CD4-positive, CD25-positive, alpha-beta regulatory T cell (primary cell): ENCODE measurements around the gene FCHSD2. TPM values are rescaled to one million over a fixed set of nuclear protein-coding genes. Genes with fewer than 3 reads are reported as not detected.
"Not testable (repeated sequence)": the region's sequence is repeated elsewhere in the genome, so short reads cannot be mapped to it uniquely, and the experiment has no call there.

ENCODE experiments used
- ATAC-seq, 2 donors: fragments of 150-1000 bp; cut with Tn5 transposase; one replicate each; pipeline ENCODE4 v1.10.0; 2021; ENCODE audit warnings: low read depth in 2 of 2, moderate number of reproducible peaks in 2 of 2, moderate library complexity in 1 of 2
- DNase-seq, 3 donors: peaks; one replicate each; pipeline versions ENCODE4 v3.0.0 to v3.0.0-alpha.2; 2012 to 2022; ENCODE audit warnings: mixed read lengths in 1 of 3
- H3K27ac ChIP-seq: one replicate; pipeline ENCODE4 v1.7.0; 2013; ENCODE audit warnings: mild to moderate bottlenecking, low read length; ENCODE audit not compliant: insufficient read depth, poor library complexity, severe bottlenecking
- H3K27me3 ChIP-seq: one replicate; pipeline ENCODE4 v1.7.0; 2013; ENCODE audit warnings: low read length; ENCODE audit not compliant: control insufficient read depth, insufficient read depth
- H3K36me3 ChIP-seq: one replicate; pipeline ENCODE4 v1.7.0; 2013; ENCODE audit warnings: mild to moderate bottlenecking, low read length, moderate library complexity; ENCODE audit not compliant: control insufficient read depth, insufficient read depth
- H3K4me1 ChIP-seq: 2 replicates; pipeline ENCODE4 v1.7.0; 2013; ENCODE audit warnings: mild to moderate bottlenecking, low read length; ENCODE audit not compliant: insufficient read depth, control insufficient read depth, poor library complexity, severe bottlenecking
- H3K4me3 ChIP-seq: one replicate; pipeline ENCODE4 v1.7.0; 2013; ENCODE audit warnings: low read depth, mild to moderate bottlenecking, low read length, moderate library complexity
- H3K9me3 ChIP-seq, 2 experiments: 1 replicate in 1 of 2; 2 replicates in 1 of 2; pipeline ENCODE4 v1.7.0; 2013; ENCODE audit warnings: low read length in 2 of 2, mild to moderate bottlenecking in 1 of 2, moderate library complexity in 1 of 2; ENCODE audit not compliant: control insufficient read depth in 2 of 2
- H3K27ac Mint-ChIP-seq, 3 donors: one replicate each; pipeline ENCODE4 v1.8.0; 2020 to 2022; ENCODE audit warnings: mild to moderate bottlenecking in 3 of 3, mixed read lengths in 3 of 3, moderate library complexity in 2 of 3
- H3K27me3 Mint-ChIP-seq: one replicate; pipeline ENCODE4 v1.8.0; 2022; ENCODE audit warnings: mild to moderate bottlenecking, mixed read lengths
- H3K36me3 Mint-ChIP-seq: one replicate; pipeline ENCODE4 v1.8.0; 2020; ENCODE audit warnings: mixed read lengths
- H3K4me1 Mint-ChIP-seq, 4 donors: one replicate each; pipeline ENCODE4 v1.8.0; 2020 to 2022; ENCODE audit warnings: mixed read lengths in 4 of 4, mild to moderate bottlenecking in 1 of 4
- H3K4me3 Mint-ChIP-seq, 4 donors: one replicate each; pipeline ENCODE4 v1.8.0; 2020 to 2022; ENCODE audit warnings: mild to moderate bottlenecking in 4 of 4, mixed read lengths in 4 of 4, moderate library complexity in 3 of 4
- H3K9me3 Mint-ChIP-seq, 7 donors: one replicate each; pipeline ENCODE4 v1.8.0; 2020 to 2022; ENCODE audit warnings: mixed read lengths in 7 of 7, mild to moderate bottlenecking in 3 of 7, moderate library complexity in 2 of 7
- polyA plus RNA-seq, 4 donors: library from polyadenylated mRNA; unstranded; fragments of 300-500 nt; fragmentation: Illumina TruSeq; gene quantifications; one replicate each; pipeline ENCODE4 v1.2.3, GENCODE V29; 2021
- total RNA-seq: library from RNA; stranded (reverse); gene quantifications from one replicate; pipeline ENCODE4 v1.2.3, GENCODE V29; 2022

The FCHSD2 gene
- total and polyA plus RNA-seq, 5 donors from 2014 or later: 13.5 to 56.6 (median 19.6) TPM

DNA sequence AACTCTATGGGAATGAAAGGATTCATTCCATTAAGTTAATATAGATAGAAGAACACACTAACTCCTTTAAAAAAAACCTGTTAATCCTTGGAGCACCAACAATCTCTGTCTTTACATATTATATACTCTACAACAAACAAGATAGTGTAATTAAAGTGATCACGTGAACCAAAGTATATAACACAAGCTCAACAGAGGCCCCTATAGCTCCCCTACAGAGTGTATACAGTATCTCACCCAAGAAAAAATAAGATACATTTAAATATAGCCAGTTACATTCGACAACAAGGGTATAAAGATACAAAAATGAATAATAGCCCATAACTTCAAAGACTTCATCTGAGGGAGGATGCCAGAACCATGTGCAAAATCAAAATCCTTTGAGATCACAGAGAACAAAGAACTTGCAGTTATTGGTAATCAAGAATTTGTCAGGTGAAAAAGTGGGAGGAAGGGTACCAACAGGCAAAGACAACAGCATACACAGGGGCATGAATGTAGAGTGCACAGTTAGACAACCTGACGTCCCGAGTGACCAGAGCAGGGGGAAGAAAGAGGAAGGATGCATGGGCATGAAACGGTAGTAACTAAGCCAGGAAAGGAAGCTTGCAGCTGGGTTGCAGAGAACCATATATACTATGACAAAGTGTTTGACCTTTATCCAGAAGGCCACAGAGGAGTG, 4.7 kb downstream of the FCHSD2 start:
- H3K4me1 Mint-ChIP-seq: peaks cover 22 to 66% (median 49%) of the 10 kb centered on the region in 4 donors
- Histone ChIP-seq H3K4me1 (peaks cover 46% of the 10 kb centered on the region), H3K9me3 (no peaks in the 10 kb centered on the region), H3K27ac (peak overlapping the region; percentile 5), H3K27me3 (no peaks in the 10 kb centered on the region), H3K36me3 (peaks cover 16% of the 10 kb centered on the region), H3K4me3 (peak overlapping the region; percentile 30)
- H3K27ac Mint-ChIP-seq: peak overlapping the region in 1 of 3 donors; percentile 15
- peak overlapping the region; percentile 9 to 57 (median 28) for H3K4me3 Mint-ChIP-seq
- H3K36me3 Mint-ChIP-seq: peaks cover 15% of the 10 kb centered on the region
- no peak for DNase-seq
- peaks cover 4% of the 10 kb centered on the region for H3K27me3 Mint-ChIP-seq
- no peaks in the 10 kb centered on the region for H3K9me3 Mint-ChIP-seq
- ATAC-seq: no peak

DNA sequence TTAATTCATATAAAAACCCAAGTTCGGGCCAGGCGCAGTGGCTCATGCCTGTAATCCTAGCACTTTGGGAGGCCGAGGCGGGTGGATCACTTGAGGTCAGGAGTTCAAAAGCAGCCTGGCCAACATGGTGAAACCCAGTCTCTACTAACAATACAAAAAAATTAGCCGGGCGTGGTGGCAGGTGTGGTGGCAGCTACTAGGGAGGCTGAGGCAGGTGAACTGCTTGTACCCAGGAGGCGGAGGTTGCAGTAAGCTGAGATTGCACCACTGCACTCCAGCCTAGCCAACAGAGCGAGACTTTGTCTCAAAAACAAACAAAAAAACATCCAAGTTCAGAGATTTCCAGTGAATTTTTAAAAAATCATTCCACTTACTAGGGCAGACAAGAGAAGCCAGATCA, 5.4 kb downstream of the FCHSD2 start:
- Histone ChIP-seq H3K36me3 (peaks cover 21% of the 10 kb centered on the region), H3K4me1 (peaks cover 46% of the 10 kb centered on the region)
- Mint-ChIP-seq H3K4me1 (peaks cover 22 to 69% (median 55%) of the 10 kb centered on the region in 4 donors), H3K36me3 (peaks cover 15% of the 10 kb centered on the region), H3K4me3 (peak overlapping the region in 2 of 4 donors; percentile 38 to 43)
- H3K27ac Mint-ChIP-seq, ATAC-seq, H3K9me3 Mint-ChIP-seq, H3K4me3 ChIP-seq, H3K9me3 ChIP-seq, H3K27me3 ChIP-seq, H3K27ac ChIP-seq, DNase-seq, H3K27me3 Mint-ChIP-seq: not testable (repeated sequence)

DNA sequence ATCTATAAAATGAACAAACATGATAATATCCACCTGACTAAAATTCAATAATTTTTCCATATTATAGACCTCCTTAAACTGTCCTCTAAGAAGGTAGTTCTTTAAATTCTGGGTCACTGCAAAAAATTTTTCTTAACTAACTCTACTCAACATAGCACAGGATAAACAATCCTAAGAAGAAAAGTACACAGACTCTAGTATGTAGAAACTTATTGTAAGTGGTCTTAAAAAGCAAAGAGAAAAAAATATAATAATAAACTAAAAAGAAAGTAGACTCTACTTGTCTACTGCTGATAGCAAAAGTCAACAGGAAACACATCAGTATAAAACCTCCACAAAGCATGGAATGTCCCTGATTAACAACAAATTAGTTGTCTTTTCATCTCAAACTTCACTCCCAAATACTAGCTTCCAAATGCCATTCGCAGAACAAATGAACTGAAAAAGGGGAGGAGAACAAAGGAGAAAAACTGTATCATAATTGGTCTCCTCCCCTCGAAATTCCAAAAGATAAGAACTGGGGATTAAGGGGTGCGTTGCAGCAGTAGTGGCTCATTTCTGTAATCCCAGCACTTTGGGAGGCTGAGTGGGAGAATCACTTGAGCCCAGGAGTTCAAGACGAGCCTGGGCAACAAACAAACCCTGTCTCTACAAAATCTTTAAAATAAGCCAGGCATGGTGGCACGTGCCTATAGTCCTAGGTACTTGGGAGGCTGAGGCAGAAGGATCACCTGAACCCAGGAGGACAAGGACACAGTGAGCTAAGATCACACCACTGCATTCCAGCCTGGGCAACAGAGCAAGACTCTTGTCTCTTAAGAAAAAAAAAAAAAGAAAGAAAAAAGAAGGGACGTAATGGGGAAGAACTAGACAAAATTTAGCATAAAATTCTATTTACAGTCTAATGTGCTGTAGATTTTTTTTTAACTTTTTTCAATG, 6.5 kb downstream of the FCHSD2 start:
- H3K4me3 ChIP-seq: no peak overlapping the region
- peak overlapping the region in 1 of 3 donors; percentile 73 for H3K27ac Mint-ChIP-seq

DNA sequence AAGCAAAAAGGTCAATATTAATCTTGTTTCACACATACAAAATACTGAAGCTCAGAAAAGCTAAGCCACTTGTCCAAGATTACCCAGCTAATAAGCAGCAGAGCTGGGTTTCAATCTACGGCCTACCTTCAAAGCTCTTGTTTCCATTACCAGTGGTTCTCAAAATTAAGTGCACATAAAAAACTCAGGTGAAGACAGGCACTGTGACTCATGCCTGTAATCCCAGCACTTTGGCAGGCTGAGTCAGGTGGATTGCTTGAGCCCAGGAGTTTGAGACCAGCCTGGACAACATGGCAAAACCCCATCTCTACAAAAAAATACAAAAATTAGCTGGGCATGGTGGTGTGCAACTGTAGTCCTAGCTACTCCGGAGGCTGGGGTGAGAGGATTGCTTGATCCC, 9.8 kb downstream of the FCHSD2 start:
- not testable (repeated sequence) for DNase-seq, H3K9me3 Mint-ChIP-seq, H3K27me3 Mint-ChIP-seq, H3K27ac Mint-ChIP-seq, ATAC-seq, H3K27ac ChIP-seq, H3K4me3 Mint-ChIP-seq, H3K4me3 ChIP-seq, H3K9me3 ChIP-seq, H3K27me3 ChIP-seq
- peaks cover 26% of the 10 kb centered on the region for H3K36me3 Mint-ChIP-seq
- Histone ChIP-seq H3K4me1 (peaks cover 11% of the 10 kb centered on the region), H3K36me3 (peaks cover 25% of the 10 kb centered on the region)
- peaks cover 5 to 46% (median 36%) of the 10 kb centered on the region in 4 donors for H3K4me1 Mint-ChIP-seq

More for the DNA sequence above, 6.5 kb downstream of the FCHSD2 start:
- DNase-seq (no peak), ATAC-seq (no peak)
- Mint-ChIP-seq H3K36me3 (peaks cover 15% of the 10 kb centered on the region), H3K4me1 (peaks cover 21 to 66% (median 54%) of the 10 kb centered on the region in 4 donors), H3K9me3 (no peaks in the 10 kb centered on the region), H3K27me3 (no peaks in the 10 kb centered on the region), H3K4me3 (peak overlapping the region in 1 of 4 donors; percentile 43)
- Histone ChIP-seq H3K36me3 (peaks cover 21% of the 10 kb centered on the region), H3K4me1 (peaks cover 38% of the 10 kb centered on the region), H3K27ac (no peak overlapping the region), H3K27me3 (no peaks in the 10 kb centered on the region), H3K9me3 (no peaks in the 10 kb centered on the region)

DNA sequence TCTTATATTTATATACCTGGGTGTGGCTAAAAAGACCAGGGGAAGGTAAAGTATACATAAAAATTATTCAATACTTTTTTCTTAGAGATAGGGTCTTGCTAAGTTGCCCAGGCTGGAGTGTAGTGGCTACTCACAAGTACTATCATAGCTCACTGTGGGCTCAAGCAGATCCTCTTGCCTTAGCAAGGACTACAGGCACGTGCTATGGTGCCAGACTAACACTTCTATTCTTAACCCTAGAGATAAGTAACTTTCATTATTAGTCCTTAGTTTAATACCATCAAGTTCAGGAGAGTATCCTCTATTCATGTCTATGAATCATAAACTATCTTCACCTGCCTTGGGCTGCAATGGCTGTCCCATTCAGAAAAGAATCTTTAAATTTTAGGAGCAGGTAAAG, 11.9 kb downstream of the FCHSD2 start:
- Histone ChIP-seq H3K36me3 (peaks cover 28% of the 10 kb centered on the region), H3K4me3 (no peak overlapping the region), H3K9me3 (peaks cover 0 to 1% of the 10 kb centered on the region in 2 experiments), H3K27ac (no peak overlapping the region), H3K4me1 (peaks cover under 1% of the 10 kb centered on the region), H3K27me3 (no peaks in the 10 kb centered on the region)
- no peak for ATAC-seq
- Mint-ChIP-seq H3K4me3 (no peak overlapping the region), H3K27me3 (no peaks in the 10 kb centered on the region), H3K4me1 (peaks cover 5 to 34% (median 28%) of the 10 kb centered on the region in 4 donors), H3K9me3 (peaks cover 0 to 4% (median 0%) of the 10 kb centered on the region in 7 donors), H3K36me3 (peaks cover 37% of the 10 kb centered on the region), H3K27ac (no peak overlapping the region)
- no peak for DNase-seq

DNA sequence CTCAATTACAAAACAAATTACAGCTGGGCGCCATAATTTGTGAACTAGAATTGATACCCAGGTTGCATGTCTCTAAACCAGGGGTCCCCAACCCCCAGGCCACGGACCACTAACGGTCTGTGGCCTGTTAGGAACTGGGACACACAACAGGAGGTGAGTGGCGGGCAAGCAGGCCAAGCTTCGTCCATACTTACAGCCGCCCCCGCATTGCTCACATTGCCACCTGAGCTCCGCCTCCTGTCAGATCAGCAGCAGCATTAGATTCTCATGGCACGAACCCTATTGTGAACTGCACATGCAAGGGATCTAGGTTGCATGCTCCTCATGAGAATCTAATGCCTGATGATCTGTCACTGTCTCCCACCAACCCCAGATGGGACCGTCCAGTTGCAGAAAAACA, 12.9 kb downstream of the FCHSD2 start:
- H3K36me3 ChIP-seq: peaks cover 29% of the 10 kb centered on the region

DNA sequence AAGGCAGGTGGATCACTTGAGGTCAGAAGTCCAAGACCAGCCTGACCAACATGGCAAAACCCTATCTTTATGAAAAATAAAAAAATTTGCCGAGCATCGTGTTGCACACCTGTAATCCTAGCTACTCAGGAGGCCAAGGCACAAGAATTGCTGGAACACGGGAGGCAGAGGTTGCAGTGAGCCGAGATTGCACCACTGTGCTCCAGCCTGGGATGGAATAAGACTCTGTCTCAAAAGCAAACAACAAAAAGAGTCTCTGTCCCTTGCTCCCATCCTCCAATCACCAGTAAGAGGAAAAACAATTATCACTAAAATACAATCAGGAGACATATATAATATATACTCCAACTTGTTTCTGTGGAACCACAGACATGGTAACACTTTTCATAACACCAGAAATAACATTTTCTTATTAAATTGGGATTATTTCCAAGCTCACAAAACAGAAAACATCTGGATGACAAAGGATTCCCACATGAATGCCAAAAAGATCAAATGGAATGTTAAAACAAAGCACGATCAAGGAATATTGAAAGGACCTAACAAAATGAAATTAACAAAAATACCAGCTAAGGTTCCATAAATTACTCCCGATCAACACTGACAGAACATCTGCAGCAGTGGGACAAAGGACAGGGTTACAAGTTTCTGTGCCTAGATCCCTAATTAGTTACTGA, 15.2 kb downstream of the FCHSD2 start:
- Histone ChIP-seq H3K4me1 (no peaks in the 10 kb centered on the region), H3K36me3 (peaks cover 25% of the 10 kb centered on the region), H3K4me3 (no peak overlapping the region), H3K27me3 (no peaks in the 10 kb centered on the region), H3K27ac (no peak overlapping the region), H3K9me3 (peaks cover 4 to 9% of the 10 kb centered on the region in 2 experiments)
- Mint-ChIP-seq H3K4me1 (peaks cover 10 to 28% (median 26%) of the 10 kb centered on the region in 4 donors), H3K27ac (peak overlapping the region in 2 of 3 donors; percentile 43 to 70), H3K9me3 (peaks cover 0 to 10% (median 1%) of the 10 kb centered on the region in 7 donors), H3K27me3 (no peaks in the 10 kb centered on the region), H3K36me3 (peaks cover 48% of the 10 kb centered on the region), H3K4me3 (no peak overlapping the region)
- no peak for DNase-seq
- no peak for ATAC-seq

More for the DNA sequence above, 12.9 kb downstream of the FCHSD2 start:
- peaks cover 40% of the 10 kb centered on the region for H3K36me3 Mint-ChIP-seq
- no peaks in the 10 kb centered on the region for H3K27me3 Mint-ChIP-seq
- Histone ChIP-seq H3K27ac (no peak overlapping the region), H3K27me3 (no peaks in the 10 kb centered on the region), H3K4me3 (no peak overlapping the region), H3K9me3 (peaks cover 4 to 9% of the 10 kb centered on the region in 2 experiments), H3K4me1 (no peaks in the 10 kb centered on the region)
- H3K27ac Mint-ChIP-seq: peak overlapping the region in 1 of 3 donors; percentile 26
- no peak for ATAC-seq
- peaks cover 0 to 10% (median 1%) of the 10 kb centered on the region in 7 donors for H3K9me3 Mint-ChIP-seq
- no peak overlapping the region for H3K4me3 Mint-ChIP-seq
- H3K4me1 Mint-ChIP-seq: peaks cover 5 to 31% (median 24%) of the 10 kb centered on the region in 4 donors
- no peak for DNase-seq
